ENCODE results near the gene TULP4.

- TF ChIP-seq CTCF (IDR thresholded peaks at IDR 0.05) = no peak
- TF ChIP-seq EZH2 (IDR thresholded peaks at IDR 0.05; ENCODE audit: borderline replicate concordance, insufficient read depth, low read depth, low read length, poor library complexity, severe bottlenecking) = no peak
Observed at GRCh38 chr6:158329531-158329930, 17.3 kb downstream of the TULP4 start.
